ENCODE results near the gene FAM98C.
"Not testable (repeated sequence)": the region's sequence is repeated elsewhere in the genome, so short reads cannot be mapped to it uniquely, and the experiment has no call there.

FAM98C gene

DNA sequence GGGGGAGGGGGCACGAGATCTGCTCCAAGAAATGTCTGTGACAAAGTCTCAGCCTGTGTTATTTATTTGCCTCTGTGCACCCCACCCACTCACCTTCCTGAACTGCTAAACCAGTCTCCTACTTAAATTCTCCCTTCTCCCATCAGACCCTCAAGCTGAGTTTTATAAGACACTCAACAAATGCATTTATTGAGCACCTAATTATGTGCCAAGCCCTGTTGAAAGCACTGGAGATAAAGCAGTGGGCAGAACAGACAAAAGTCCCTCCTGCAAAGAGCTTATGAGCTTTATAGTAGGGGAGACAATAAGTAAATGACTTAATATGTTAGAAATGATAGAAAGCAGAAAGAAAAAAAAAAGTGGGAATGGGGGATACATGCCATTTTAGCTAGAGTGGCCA is 3.4 kb upstream of the FAM98C start:
- no peak for DNase-seq

DNA sequence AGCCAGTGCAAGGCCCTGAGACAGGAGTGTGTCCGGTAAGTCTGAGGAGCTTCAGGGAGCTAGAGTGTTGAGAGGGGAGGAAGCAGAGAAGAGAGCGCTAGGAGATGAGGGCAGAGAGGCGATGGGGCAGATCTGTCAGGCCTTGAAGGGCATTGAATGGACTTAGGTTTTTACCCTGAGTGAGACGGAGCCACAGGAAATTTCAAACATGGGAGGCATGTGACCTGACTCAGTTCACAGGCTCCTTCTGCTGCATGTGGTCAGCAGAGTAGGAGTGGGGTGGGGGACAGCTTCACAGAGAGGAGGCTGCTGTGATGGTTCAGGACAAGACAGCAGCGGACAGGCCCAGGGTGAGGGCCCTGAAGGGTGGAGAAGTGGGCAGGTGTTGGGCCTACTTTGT is 2.5 kb upstream of the FAM98C start:
- no peak for DNase-seq

DNA sequence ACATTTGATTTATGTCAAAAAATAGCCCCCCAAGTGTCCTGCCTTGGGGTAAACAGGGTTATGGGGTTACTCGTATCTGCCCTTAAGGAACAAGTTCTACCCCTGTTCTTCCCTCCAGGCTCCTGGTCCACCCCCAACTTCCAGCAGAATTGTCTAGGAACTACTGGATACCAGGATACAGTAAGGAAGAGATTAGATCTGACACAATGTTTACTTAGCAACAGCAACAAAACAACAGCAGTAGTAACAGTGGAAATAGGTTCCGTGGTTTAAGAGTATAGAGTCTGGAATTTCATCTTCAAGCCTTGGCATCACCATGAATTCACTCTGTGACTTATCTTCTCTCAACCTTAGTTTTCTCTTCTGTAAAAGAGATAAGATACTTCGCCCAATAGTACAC is 1.7 kb upstream of the FAM98C start:
- DNase-seq = no peak

DNA sequence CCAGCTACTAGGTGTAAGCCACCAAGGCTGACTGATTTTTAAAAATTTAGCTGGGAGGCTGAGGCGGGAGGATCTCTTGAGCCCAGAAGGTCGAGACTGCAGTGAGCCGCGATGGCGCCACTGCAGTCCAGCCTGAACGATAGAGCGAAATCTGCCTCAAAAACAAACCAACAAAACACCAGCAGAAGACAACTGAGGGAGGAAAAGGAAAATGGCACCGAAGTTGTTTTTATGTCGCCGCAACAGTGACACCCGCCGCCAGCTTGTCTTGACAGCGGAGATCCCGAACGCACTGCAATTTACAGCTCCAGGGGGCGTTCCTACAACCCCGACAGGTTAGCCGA is 298 bp upstream of the FAM98C start:
- DNase-seq = no peak

DNA sequence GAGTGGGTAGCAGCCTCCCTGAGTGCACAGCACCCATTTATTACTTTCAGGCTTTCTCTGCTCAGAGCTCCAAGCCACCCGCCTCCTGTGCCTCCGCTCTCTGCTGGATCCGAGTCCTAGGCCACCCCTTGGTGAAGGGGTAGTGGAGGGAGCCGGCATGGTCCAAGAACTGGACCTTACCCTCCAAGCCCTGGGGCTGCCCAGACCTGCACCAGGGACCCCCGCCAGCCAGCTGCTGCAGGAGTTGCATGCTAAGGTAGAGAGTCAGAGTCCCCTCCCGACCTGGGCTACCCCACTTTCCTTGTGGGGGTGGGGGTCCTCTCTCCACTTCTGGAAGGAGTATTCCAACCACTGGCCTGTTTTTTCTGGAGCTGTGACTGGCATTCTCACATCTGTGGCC is 2.0 kb downstream of the FAM98C start:
- DNase-seq = no peak

DNA sequence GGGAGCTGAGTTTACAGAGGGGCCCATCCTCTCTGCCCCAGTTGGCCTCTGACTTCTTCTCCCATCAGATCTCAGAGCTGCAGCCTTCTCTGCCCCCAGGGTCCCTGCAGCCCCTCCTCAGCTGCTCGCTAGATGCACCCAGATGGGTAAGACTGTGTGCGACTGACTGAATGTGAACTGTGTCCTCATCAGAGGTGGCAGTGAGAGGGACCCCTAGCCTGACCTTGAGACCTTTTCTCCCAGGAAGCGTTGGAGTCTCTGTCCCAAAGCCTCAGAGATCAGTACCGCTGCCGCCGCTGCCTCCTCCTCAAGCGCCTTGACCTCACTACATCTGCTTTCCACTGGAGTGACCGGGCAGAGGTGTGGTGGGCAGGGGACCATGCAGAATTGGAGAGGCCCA is 2.4 kb downstream of the FAM98C start:
- no peak for DNase-seq

DNA sequence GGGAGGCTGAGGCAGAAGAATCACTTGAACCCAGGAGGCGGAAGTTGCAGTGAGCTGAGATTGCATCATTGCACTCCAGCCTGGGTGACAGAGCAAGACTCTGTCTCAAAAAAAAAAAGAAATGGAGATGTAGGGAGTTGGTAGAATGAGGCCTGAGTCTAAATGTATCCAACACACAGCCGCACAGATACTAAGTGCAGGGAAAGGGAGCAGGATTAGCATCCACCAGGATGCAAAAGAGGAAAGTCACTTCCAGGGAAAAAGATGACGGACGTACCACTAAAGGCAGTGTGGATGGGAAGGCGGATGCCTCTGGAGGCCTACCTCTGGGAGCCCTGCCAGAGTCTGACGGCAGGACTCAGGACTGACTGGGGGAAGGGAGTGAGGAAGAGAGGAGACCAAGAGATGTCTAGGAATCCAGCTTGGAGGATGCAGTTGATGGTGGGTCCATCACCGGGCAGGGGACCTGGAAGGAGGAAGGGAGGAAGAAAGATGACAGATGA is 6.8 kb downstream of the FAM98C start:
- DNase-seq = no peak

DNA sequence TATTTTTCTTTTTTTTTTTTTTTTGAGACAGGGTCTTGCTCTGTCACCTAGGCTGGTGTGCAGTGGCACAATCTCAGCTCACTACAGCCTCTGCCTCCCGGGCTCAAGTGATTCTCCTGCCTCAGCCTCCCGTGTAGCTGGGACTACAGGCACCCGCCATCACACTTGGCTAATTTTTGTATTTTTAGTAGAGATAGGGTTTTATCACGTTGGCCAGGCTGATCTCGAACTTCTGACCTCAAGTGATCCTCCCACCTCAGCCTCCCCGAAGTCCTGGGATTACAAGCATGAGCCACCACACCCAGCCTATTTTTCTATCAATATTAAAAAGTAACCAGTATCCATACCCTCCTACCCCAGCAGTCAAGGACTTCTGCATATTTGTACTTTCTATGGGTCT is 7.5 kb downstream of the FAM98C start:
- not testable (repeated sequence) for DNase-seq

DNA sequence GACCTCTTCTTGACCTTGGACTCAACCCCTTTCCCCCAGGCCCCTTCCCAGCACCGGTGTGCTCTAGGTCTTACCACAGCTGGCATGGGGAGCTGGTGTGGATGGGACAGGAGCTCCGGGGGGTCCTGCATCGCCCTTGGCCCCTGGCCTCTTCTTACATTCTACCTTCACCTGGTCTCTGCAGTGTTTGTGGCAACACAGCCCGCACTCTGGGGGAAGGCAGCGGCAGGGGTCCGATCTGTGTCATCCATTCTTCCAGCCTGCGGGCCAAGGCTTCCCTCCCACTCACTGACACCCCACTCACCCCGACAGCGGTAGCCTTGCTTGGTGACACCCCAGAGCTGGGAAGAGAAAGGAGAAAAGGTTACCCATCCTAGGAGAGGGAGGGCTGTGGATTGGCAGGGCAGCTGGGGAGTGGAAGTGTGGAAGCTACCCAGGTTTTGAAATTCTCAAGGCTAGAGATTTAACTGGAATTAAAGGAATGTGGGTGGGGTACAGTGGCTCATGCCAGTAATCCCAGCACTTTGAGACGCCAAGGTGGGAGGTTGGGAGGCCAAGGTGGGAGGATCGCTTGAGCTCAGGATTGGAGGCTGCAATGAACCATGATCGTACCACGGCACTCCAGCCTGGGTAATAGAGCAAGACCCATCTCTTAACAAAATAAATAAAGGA is 8.3 kb downstream of the FAM98C start:
- no peak for DNase-seq

DNA sequence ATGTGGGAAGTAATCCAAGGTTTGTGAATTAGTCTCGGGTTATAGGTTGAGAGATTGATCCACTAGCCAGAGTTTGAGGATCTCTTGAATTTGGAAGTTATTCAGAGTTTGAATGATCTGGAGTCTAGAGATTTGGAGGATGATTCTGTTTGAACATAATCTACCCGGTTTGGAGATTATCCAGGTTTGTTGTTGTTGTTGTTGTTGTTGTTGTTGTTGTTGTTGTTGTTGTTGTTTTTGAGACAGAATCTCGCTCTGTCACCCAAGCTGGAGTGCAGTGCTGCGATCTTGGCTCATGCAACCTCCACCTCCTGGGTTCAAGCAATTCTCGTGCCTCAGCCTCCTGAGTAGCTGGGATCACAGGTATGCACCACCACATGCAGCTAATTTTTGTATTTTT is 9.0 kb downstream of the FAM98C start:
- DNase-seq = not testable (repeated sequence)

DNA sequence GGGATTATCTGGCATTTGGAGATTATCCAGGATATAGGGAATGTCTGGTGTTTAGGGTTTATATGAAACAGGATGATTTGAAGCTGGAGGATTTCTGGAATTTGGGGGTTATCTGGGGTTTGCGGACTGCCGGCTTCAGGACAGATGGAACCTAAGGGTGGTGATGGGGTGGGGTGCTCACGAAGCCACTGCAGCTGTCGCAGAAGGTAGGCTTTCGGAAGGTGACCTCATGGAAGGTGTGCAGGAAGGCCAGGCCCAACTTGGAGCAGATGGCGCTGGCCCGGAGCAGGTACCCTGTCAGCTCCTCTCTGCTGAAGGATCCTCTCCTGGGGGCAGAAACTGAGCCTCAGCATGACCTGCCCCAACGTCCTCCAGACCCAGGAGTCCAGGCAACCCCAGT is 9.6 kb downstream of the FAM98C start:
- no peak for DNase-seq

DNA sequence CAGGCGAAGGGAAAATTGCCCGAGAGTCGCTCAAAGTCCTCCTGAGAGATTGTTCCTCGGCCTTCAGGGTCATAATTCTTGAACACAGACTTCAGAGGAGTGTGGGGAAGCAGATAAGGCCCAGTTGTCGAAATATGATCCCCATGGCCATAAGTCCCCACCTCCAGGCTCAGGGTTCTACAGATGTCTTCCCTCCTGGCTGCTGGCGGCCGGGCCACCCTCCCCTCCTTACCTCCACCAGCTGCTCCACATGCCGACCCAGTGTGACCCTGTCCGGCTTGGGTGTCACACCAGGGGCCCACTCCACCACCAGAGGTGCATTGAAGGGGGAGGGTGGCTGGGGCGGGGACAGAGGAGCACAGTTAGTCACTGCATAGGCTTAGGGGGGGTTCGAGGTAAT is 10.1 kb downstream of the FAM98C start:
- DNase-seq = no peak

DNA sequence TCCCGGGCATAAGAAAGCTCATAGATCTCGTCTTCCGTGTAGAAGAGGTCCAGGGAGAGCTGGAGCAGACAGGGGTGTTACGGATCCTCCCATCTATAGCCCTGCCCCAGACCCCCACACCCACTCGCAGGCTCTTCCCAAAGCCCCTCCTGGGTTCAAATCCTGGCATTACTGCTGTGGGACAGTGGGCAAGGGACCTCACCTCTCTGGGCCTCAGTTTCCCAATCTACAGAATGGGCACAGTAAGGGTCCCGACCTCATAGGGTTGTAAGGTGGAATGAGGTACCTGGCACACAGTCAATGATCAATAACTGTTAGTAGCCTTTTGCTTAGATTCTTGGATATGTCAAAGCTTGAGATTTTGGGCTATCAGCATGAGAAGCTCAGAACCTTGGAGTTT is 10.5 kb downstream of the FAM98C start:
- DNase-seq = no peak

DNA sequence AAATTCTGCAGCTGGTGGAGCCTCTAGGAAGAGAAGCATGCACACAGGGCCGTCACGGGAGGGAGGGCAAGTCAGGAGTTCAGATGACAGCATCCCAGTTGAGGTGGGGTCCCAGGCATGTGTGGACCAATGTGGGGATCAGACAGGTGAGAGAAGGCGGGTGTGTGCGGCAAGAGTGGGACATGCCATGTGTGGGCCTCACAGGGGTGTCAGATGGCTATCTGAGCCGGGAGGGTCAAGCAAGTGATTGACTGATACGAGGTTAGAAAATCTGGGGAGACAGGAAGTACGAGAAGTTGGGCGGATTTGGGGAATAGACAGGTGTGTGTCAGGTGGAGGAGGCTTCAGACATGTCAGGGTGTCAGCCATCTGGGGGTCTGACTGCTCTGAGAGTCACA is 14.3 kb downstream of the FAM98C start:
- DNase-seq = no peak

DNA sequence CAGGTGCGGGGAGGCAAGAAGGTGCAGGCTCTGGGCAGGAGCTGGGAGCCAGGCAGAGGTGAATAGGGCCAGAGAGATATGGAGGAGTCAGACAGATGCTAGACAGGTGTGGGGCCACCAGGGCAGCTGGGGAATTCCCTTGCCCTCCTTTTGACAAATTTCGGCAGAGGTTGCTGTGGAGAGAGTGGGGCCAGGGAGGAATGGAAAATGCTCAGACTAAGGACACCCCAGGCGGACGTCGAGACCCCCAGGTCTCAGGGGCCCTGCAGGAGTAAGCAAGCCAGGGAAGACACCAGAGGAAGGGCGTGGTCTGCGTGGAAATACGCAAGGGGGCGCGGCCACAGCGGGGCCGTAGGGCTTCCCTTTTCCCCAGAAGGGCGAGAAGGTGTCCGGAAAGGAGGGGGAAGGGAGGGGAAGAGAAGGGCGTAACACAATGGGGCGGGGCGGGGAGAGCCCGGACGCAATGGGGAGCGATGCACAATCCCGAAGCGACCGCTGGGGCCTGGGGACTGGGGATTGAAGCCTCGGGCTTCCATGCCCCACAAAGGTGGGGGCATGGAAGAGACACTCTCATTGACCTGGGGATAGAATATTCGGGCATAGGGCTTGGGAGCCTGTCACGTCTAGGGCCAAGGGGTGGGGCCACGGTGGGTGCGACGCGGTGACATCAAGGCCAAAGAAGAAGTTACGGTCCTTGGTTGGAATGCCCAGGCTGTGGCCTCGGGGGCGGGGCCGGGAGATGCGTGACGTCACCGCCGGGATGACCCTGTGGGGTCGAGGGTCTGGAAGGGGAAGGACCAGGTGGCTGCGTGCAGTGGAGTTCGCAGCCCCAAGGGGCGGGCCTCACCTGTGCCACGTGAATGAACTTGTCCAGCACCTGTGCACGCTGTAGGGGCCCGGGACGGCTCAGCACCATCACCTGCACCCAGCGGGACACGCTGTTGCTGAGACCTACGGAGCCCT is 14.9 kb downstream of the FAM98C start:
- DNase-seq = peak; percentile 57

DNA sequence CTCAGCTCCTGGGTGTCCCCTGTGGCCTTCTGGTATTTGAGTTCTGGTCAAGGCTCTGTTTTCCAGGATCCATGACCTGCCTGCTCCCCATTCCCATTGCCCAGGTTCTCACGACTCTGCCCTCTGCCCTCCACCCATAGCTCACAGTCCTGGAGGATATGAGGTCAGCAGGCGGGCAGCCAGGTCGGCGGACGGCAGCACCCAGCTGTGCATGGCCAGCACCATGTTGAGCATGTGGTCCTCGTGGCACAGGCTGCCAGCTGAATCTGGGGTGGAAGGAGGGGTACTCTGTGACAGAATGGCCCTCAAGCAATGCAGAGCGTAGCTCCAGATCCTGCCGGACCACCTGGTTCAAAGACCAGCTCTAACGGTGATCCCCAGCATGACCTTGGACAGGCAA is 18.0 kb downstream of the FAM98C start:
- DNase-seq = no peak

DNA sequence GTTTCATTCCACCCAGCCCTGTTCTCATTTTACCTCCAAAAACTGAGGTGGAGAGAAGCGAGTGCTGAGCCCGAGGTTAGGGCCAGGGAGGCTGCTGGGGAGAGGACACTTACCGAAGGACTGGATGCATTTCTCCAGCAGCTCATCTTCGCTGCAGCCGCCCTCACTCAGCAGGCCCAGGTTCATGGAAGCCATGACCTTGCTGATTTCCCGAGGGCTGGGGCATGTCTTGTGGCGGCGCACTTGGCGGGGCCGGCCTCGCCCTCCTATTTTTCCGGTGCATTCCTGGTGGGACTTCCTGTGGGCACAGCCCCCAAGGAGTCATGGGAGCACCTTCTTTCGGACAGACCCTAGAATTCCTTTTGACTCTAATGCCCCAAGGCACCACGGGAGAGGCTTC is 19.0 kb downstream of the FAM98C start:
- DNase-seq = no peak

DNA sequence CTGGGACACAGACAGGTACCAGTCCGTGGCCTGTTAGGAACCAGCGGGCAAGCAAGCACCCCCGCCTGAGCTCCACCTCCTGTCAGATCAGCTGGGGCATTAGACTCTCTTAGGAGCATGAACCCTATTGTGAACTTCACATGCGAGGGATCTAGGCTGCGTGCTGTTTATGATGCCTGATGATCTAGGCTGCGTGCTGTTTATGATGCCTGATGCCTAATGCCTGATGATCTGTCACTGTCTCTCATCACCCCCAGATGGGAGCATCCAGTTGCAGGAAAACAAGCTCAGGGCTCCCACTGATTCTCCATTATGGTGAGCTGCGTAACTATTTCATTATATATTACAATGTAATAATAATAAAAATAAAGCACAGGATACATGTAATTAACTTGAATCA is 19.5 kb downstream of the FAM98C start:
- DNase-seq = no peak

DNA sequence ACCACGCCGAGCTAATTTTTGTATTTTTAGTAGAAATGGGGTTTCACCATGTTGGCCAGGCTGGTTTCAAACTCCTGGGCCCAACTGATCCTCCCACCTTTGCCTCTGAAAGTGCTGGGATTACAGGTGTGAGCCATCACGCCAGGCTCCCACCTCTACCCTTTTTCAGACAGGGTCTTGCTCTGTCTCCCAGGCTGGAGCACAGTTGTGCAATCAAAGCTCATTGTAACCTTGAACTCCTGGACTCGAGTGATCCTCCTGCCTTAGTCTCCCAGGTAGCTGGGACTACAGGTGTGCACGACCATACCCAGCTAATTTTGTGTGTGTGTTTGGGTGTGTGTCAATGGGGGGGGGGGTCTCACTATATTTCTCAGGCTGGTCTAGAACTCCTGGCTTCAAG is 21.4 kb downstream of the FAM98C start:
- no peak for DNase-seq

DNA sequence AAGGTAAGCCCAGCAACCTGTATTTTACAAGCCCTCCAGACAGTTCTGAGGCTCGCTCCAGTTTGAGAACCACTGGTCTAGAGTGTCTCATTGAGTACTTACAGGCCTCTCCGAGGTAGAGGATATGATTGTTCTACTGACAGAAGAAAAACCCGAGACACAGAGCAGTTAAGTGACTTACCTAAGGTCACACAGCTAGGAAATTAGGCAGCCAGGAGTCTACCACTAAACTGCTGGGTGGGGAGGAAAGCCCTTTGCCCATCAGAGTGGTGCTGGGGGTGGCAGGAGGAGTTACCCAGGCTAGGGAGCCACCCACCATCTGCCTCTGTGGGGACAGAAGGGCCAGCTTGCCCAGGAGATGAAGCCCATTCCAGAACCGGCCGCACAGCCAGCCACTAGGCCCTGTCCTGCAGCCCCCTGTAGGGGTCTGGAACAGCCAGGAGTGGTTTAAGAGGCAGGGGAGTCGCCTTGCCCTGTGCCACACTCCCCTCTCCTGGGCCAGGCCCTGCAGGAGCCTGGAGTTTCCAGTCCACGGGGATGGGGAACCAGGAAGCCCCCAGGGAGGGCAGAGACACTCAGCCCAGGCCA is 22.4 kb downstream of the FAM98C start:
- no peak for DNase-seq

DNA sequence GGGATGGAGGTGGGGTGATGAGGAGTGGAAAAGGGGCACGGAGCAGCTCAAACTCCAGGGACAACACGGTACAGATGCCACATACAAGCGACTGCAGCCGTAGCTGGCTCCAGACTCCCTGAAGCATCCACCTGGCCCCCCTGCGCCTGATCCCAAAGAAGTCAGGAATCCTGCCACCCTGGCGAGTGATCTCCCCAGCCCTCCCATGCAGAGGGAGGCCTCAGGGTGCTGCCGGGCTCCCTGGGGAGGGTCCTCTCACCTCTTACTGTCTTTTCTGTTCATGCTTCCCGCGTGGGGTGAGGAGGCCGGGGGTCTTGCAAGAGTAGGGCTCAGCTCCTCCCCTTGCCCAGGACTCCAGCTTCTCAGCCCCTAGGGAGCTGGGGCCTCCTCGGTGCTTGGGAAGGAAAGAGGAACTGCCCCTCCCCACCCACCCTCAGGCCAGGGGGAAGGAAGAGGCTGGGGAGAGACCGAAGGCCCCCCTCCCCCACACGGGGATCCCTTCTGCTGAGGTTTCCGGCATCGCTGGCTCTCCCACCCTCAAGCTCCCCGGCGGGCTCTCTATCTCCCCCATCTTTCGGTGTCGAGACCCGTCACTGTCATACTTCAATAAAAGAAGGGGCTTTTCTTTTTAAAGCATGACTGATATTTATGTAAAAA is 23.0 kb downstream of the FAM98C start, which contains the start of gene RASGRP4:
RASGRP4 (minus strand) TSS at position 410 of the 657 bp plus-strand sequence; CDS start at position 282, 128 bp downstream.
- DNase-seq = peak; percentile 49

DNA sequence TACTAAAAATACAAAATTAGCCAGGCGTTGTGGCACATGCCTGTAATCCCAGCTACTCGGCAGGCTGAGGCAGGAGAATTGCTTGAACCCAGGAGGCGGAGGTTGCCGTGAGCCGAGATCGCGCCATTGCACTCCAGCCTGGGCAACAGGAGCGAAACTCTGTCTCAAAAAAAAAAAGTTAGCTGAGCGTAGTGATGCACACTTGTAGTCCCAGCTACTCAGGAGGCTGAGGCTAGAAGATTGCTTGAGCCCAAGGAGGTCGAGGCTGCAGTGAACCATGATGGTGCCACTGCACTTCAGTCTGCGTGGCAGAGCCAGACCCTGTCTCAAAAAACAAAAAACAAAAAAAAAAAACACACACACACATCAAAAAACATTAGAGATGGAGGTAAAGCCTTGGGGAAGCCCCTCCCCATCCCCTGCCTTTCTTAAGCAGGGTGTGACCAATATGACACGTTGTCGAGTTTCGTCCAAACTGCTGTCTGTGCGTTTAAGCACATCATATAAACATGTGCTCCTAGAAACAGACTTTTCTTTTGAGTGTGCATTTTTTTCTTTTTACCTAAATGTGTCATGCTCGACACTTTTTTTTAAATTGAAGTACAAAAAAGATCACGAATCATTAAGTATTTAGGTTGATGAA is 24.3 kb downstream of the FAM98C start:
- DNase-seq = peak; percentile 33
